ENCODE results near the gene SNU13.
"Not testable (repeated sequence)": the region's sequence is repeated elsewhere in the genome, so short reads cannot be mapped to it uniquely, and the experiment has no call there.

Gene SNU13

DNA sequence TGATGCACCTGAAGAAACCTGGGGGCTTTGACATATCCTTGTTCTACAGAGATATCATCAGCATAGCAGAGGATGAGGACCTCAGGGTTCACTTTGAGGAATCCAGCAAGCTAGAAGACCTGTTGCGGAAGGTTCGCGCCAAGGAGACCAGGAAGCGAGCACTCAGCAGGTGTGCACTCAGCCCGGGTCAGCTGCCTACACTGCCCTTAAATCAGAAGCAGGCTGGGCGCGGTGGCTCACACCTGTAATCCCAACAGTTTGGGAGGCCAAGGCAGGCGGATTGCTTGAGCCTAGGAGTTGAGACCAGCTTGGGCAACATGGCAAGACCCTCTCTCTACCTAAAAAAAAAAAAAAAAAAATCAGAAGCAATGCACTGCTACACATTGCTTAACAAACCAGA lies 51.0 kb downstream of the SNU13 start:
- H3K36me3 ChIP-seq (ENCODE audit: control insufficient read depth, low read depth, low read length): peaks cover 82% of the 10 kb centered on the region
- not testable (repeated sequence) for H3K9ac ChIP-seq (ENCODE audit: low read length); H3K9me3 ChIP-seq (ENCODE audit: control insufficient read depth, low read depth, low read length); H3K4me1 ChIP-seq (ENCODE audit: control insufficient read depth, low read depth, low read length); H3K27me3 ChIP-seq (ENCODE audit: control insufficient read depth, insufficient read depth, low read length); H3K4me3 ChIP-seq (ENCODE audit: low read length); H3K27ac ChIP-seq (ENCODE audit: low read length)

DNA sequence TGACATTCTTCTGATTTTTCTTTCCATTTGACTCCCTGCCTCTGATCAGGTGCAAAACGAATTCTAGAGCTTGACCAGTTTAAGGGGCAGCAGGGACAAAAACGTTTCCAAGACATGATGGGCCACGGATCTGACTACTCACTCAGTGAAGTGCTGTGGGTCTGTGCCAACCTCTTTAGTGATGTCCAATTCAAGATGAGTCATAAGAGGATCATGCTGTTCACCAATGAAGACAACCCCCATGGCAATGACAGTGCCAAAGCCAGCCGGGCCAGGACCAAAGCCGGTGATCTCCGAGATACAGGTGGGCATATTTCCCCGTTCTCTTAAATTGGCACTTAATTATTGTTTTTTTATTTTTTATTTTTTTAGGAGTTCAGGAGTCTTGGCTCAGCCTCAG lies 52.2 kb downstream of the SNU13 start:
- no peak overlapping the region for H3K27ac ChIP-seq (ENCODE audit: low read length)
- H3K4me3 ChIP-seq (ENCODE audit: low read length): no peak overlapping the region
- no peaks in the 10 kb centered on the region for H3K4me1 ChIP-seq (ENCODE audit: control insufficient read depth, low read depth, low read length)
- H3K36me3 ChIP-seq (ENCODE audit: control insufficient read depth, low read depth, low read length): peaks cover 75% of the 10 kb centered on the region
- no peaks in the 10 kb centered on the region for H3K27me3 ChIP-seq (ENCODE audit: control insufficient read depth, insufficient read depth, low read length)
- no peaks in the 10 kb centered on the region for H3K9me3 ChIP-seq (ENCODE audit: control insufficient read depth, low read depth, low read length)
- no peak overlapping the region for H3K9ac ChIP-seq (ENCODE audit: low read length)

DNA sequence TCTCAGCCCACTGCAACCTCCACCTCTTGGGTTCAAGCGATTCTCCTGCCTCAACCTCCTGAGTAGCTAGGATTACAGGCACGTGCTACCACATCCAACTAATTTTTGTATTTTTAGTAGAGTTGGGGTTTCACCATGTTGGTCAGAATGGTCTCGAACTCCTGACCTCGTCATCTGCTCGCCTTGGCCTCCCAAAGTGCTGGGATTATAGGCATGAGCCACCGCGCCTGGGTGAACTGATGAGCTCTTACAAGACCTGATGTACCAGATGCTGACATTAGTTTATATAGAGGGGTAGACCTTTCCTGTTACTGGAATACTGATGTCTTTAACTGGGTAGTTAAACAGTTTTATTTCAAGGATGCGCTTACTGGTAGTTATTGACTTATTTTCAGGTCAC lies 54.1 kb downstream of the SNU13 start:
- H3K9ac ChIP-seq (ENCODE audit: low read length); H3K27ac ChIP-seq (ENCODE audit: low read length); H3K9me3 ChIP-seq (ENCODE audit: control insufficient read depth, low read depth, low read length); H3K4me3 ChIP-seq (ENCODE audit: low read length); H3K27me3 ChIP-seq (ENCODE audit: control insufficient read depth, insufficient read depth, low read length); H3K4me1 ChIP-seq (ENCODE audit: control insufficient read depth, low read depth, low read length): not testable (repeated sequence)
- H3K36me3 ChIP-seq (ENCODE audit: control insufficient read depth, low read depth, low read length): peaks cover 62% of the 10 kb centered on the region

DNA sequence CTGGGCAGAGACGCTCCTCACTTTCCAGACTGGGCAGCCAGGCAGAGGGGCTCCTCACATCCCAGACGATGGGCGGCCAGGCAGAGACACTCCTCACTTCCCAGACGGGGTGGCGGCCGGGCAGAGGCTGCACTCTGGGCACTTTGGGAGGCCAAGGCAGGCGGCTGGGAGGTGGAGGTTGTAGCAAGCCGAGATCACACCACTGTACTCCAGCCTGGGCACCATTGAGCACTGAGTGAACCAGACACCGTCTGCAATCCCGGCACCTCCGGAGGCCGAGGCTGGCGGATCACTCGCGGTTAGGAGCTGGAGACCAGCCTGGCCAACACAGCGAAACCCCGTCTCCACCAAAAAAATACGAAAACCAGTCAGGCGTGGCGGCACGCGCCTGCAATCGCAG lies 57.1 kb downstream of the SNU13 start:
- not testable (repeated sequence) for H3K4me3 ChIP-seq (ENCODE audit: low read length); H3K27me3 ChIP-seq (ENCODE audit: control insufficient read depth, insufficient read depth, low read length); H3K9ac ChIP-seq (ENCODE audit: low read length); H3K27ac ChIP-seq (ENCODE audit: low read length); H3K9me3 ChIP-seq (ENCODE audit: control insufficient read depth, low read depth, low read length); H3K4me1 ChIP-seq (ENCODE audit: control insufficient read depth, low read depth, low read length)
- peaks cover 62% of the 10 kb centered on the region for H3K36me3 ChIP-seq (ENCODE audit: control insufficient read depth, low read depth, low read length)

DNA sequence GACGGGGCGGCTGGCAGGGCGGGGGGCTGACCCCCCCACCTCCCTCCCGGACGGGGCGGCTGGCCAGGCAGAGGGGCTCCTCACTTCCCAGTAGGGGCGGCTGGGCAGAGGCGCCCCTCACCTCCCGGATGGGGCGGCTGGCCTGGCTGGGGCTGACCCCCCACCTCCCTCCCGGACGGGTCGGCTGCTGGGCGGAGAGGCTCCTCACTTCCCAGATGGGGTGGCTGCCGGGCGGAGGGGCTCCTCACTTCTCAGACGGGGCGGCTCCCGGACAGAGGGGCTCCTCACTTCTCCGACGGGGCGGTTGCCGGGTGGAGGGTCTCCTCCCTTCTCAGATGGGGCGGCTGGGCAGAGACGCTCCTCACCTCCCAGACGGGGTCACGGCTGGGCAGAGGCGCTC lies 57.6 kb downstream of the SNU13 start:
- peaks cover 60% of the 10 kb centered on the region for H3K36me3 ChIP-seq (ENCODE audit: control insufficient read depth, low read depth, low read length)

DNA sequence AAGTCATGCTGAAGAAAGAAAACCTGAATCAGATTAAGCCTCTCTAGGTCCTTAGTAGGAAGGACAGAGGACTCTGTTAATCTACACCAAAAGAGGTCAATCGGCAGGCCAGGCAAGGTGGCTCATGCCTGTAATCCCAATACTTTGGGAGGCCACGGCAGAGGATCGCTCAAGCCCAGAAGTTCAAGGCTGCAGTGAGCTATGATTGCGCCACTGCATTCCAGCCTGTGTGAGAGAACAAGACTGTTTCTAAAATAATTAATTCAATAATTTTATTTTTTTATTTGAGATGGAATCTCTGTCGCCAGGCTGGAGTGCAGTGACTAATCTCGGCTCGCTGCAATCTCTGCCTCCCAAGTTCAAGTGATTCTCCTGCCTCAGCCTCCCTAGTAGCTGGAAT lies 63.1 kb downstream of the SNU13 start:
- H3K27me3 ChIP-seq (ENCODE audit: control insufficient read depth, insufficient read depth, low read length): no peaks in the 10 kb centered on the region
- H3K27ac ChIP-seq (ENCODE audit: low read length): no peak overlapping the region
- no peak overlapping the region for H3K4me3 ChIP-seq (ENCODE audit: low read length)
- peaks cover 55% of the 10 kb centered on the region for H3K36me3 ChIP-seq (ENCODE audit: control insufficient read depth, low read depth, low read length)
- H3K4me1 ChIP-seq (ENCODE audit: control insufficient read depth, low read depth, low read length): peaks cover 4% of the 10 kb centered on the region
- H3K9ac ChIP-seq (ENCODE audit: low read length): no peak overlapping the region
- H3K9me3 ChIP-seq (ENCODE audit: control insufficient read depth, low read depth, low read length): no peaks in the 10 kb centered on the region

More for the DNA sequence above, 57.6 kb downstream of the SNU13 start:
- not testable (repeated sequence) for H3K9ac ChIP-seq (ENCODE audit: low read length); H3K27ac ChIP-seq (ENCODE audit: low read length); H3K27me3 ChIP-seq (ENCODE audit: control insufficient read depth, insufficient read depth, low read length); H3K4me3 ChIP-seq (ENCODE audit: low read length); H3K9me3 ChIP-seq (ENCODE audit: control insufficient read depth, low read depth, low read length); H3K4me1 ChIP-seq (ENCODE audit: control insufficient read depth, low read depth, low read length)
